K562 (cell line): Measurements from ENCODE around the gene SPATA21. TPM values are rescaled to one million over a fixed set of nuclear protein-coding genes. Genes with fewer than 3 reads are reported as not detected.

ENCODE experiments used
- CEBPG ChIP-seq, 3 experiments: fragments of 200-800 bp in 1 of 3; sonication (Bioruptor generic) in 1 of 3; sonication (generic) in 1 of 3; formaldehyde crosslinking in 1 of 3; IDR thresholded peaks in 2 of 3; conservative IDR thresholded peaks in 1 of 3; 2 replicates each; pipeline versions ENCODE4 v1.6.1 to v1.8.0; 2016 to 2022; ENCODE audit warnings: missing compliant biosample characterization in 2 of 3, missing genetic modification characterization in 2 of 3, mild to moderate bottlenecking in 1 of 3, missing genetic modification reagents in 1 of 3
- ELF2 ChIP-seq: fragments of 250-450 bp; sonication (Bioruptor Pico); IDR thresholded peaks from 2 replicates; pipeline ENCODE4 v1.5.0; 2021; ENCODE audit warnings: mild to moderate bottlenecking
- IFI16 ChIP-seq: fragments of 250-450 bp; sonication (Bioruptor Pico); IDR thresholded peaks from 2 replicates; pipeline ENCODE4 v2.1.2; 2022; ENCODE audit warnings: mild to moderate bottlenecking, inconsistent platforms
- L3MBTL2 ChIP-seq: fragments of 450-650 bp; IDR thresholded peaks from 2 replicates; pipeline ENCODE4 v1.6.1; 2016; ENCODE audit warnings: mild to moderate bottlenecking, moderate library complexity
- MAFF ChIP-seq: IDR thresholded peaks from 2 replicates; pipeline ENCODE4 v1.6.1; 2012; ENCODE audit warnings: low read length, improper control_type of control experiment
- MBD2 ChIP-seq: sonication (generic); IDR thresholded peaks from 2 replicates; pipeline ENCODE4 v1.6.1; 2016; ENCODE audit warnings: low read depth, borderline replicate concordance
- NELFE ChIP-seq: IDR thresholded peaks from 2 replicates; pipeline ENCODE4 v1.6.1; 2011; ENCODE audit warnings: mild to moderate bottlenecking; ENCODE audit not compliant: insufficient read depth, insufficient read length
- NR0B1 ChIP-seq: fragments of 450-650 bp; IDR thresholded peaks from one replicate; pipeline ENCODE4 v1.6.1; 2018; ENCODE audit warnings: mild to moderate bottlenecking, moderate library complexity; ENCODE audit not compliant: partially characterized antibody
- NR2C1 ChIP-seq, 2 experiments: fragments of 450-650 bp; IDR thresholded peaks; 2 replicates each; pipeline ENCODE4 v1.6.1; 2017; ENCODE audit warnings: mild to moderate bottlenecking in 2 of 2, antibody characterized with exemption in 1 of 2, inconsistent platforms in 1 of 2, missing compliant biosample characterization in 1 of 2, missing genetic modification characterization in 1 of 2
- PHF20 ChIP-seq: fragments of 450-650 bp; IDR thresholded peaks from 2 replicates; pipeline ENCODE4 v1.6.1; 2018; ENCODE audit not compliant: partially characterized antibody
- RB1 ChIP-seq: fragments of 450-650 bp; IDR thresholded peaks from 2 replicates; pipeline ENCODE4 v1.6.1; 2017; ENCODE audit warnings: low read depth, mild to moderate bottlenecking
- SAFB ChIP-seq: fragments of 200-400 bp; formaldehyde crosslinking; IDR thresholded peaks from 2 replicates; pipeline ENCODE4 v1.6.1; 2017; ENCODE audit warnings: low read depth, low read length, borderline replicate concordance
- STAG1 ChIP-seq: sonication (generic); formaldehyde crosslinking; IDR thresholded peaks from 2 replicates; pipeline ENCODE4 v1.5.0; 2020; ENCODE audit warnings: missing genetic modification reagents, borderline replicate concordance
- TAF15 ChIP-seq: fragments of 200-400 bp; formaldehyde crosslinking; IDR thresholded peaks from 2 replicates; pipeline ENCODE4 v1.6.1; 2017; ENCODE audit warnings: mild to moderate bottlenecking, low read depth, low read length, moderate library complexity
- TEAD4 ChIP-seq, 2 experiments: sonication (generic) in 1 of 2; formaldehyde crosslinking in 1 of 2; IDR thresholded peaks; 2 replicates each; pipeline versions ENCODE4 v1.6.1 to v1.8.0; 2012 to 2022; ENCODE audit warnings: borderline replicate concordance in 1 of 2, inconsistent platforms in 1 of 2, low read length in 1 of 2, mild to moderate bottlenecking in 1 of 2, missing genetic modification reagents in 1 of 2
- TRIM28 ChIP-seq: fragments of 450-650 bp; IDR thresholded peaks from 2 replicates; pipeline ENCODE4 v1.6.1; 2017
- ZBTB1 ChIP-seq: sonication (generic); formaldehyde crosslinking; IDR thresholded peaks from 2 replicates; pipeline ENCODE4 v1.8.1; 2023; ENCODE audit warnings: missing genetic modification reagents, low read depth, mild to moderate bottlenecking, borderline replicate concordance
- ZNF551 ChIP-seq: fragments of 250-450 bp; sonication (Bioruptor Pico); IDR thresholded peaks from 2 replicates; pipeline ENCODE4 v1.5.0; 2021; ENCODE audit warnings: mild to moderate bottlenecking, moderate library complexity
- ZNF583 ChIP-seq: fragments of 250-450 bp; sonication (Bioruptor Pico); IDR thresholded peaks from 2 replicates; pipeline ENCODE4 v1.4.0; 2020
- ZNF655 ChIP-seq: fragments of 250-450 bp; sonication (Bioruptor Pico); IDR thresholded peaks from 2 replicates; pipeline ENCODE4 v1.5.0; 2021
- polyA plus RNA-seq, 8 experiments: library from polyadenylated mRNA; depleted of rRNA in 4 of 8; stranded (reverse) in 5 of 8; unstranded in 3 of 8; fragments of >200 nt; fragmentation: Nextera tagmentation in 2 of 8; fragmentation: Illumina TruSeq in 1 of 8; extraction: Ambion mirVana in 2 of 8; extraction: Trizol in 1 of 8; gene quantifications; 2 replicates each; pipeline versions ENCODE4 v1.2.1 to v1.2.3, GENCODE V29; 2011 to 2014; ENCODE audit warnings: inconsistent platforms in 1 of 8, missing spikeins in 1 of 8
- total RNA-seq, 7 experiments: library from RNA; depleted of rRNA in 6 of 7; stranded (reverse); fragments of >200 nt in 6 of 7; fragmentation: Illumina TruSeq in 2 of 7; extraction: Trizol in 2 of 7; gene quantifications; 2 replicates each; pipeline versions ENCODE4 v1.2.1 to v1.2.3, GENCODE V29; 2011 to 2021; ENCODE audit warnings: low replicate concordance in 1 of 7

The SPATA21 gene
- total and polyA plus RNA-seq, 9 of the 15 experiments (the other 6 are each of a cell fraction or from before 2014, with no cell fraction given), result 0.10 to 0.36 (median 0.13) TPM; not detected in 3

- no peak for TF ChIP-seq NR0B1
- TF ChIP-seq TRIM28, result 0 out of 2 replicates have a peak, but pooled peaks have one; percentile 15
- TF ChIP-seq L3MBTL2, result peak; percentile 98
- TF ChIP-seq STAG1 (CRISPR knock-in tag), result no peak
- TF ChIP-seq IFI16 (CRISPR knock-in tag), result no peak
- TF ChIP-seq TAF15, result no peak
- TF ChIP-seq CEBPG (CRISPR knock-in tag; IDR thresholded peaks at IDR 0.05), result peak; percentile 31
- peak in 1 of 2 experiments; percentile 51; a peak in 2 of 4 replicates for TF ChIP-seq CEBPG (tag; conservative IDR thresholded peaks at IDR 0.05 in 1 of 2, IDR thresholded peaks at IDR 0.05 in 1 of 2)
- no peak for TF ChIP-seq NR2C1 (IDR thresholded peaks at IDR 0.05)
- TF ChIP-seq NR2C1 (tag; IDR thresholded peaks at IDR 0.05), result no peak
- TF ChIP-seq MBD2, result peak; percentile 62; the same call in 1 of the 2 replicates
- peak; percentile 76 for TF ChIP-seq ZBTB1 (CRISPR knock-in tag)
- no peak for TF ChIP-seq ZNF655 (CRISPR knock-in tag)
- TF ChIP-seq MAFF, result no peak
- TF ChIP-seq PHF20, result peak; percentile 71
- no peak; the same call in 1 of the 2 replicates for TF ChIP-seq ELF2 (CRISPR knock-in tag)
- peak; percentile 51 for TF ChIP-seq ZNF583 (CRISPR knock-in tag)
- TF ChIP-seq ZNF551, result no peak
- no peak for TF ChIP-seq NELFE
- TF ChIP-seq SAFB, result peak; percentile 72
- TF ChIP-seq RB1, result peak; percentile 98
- peak; percentile 74 for TF ChIP-seq TEAD4 (IDR thresholded peaks at IDR 0.05; ENCODE audit: low read length)
- TF ChIP-seq TEAD4 (CRISPR knock-in tag; IDR thresholded peaks at IDR 0.05; ENCODE audit: borderline replicate concordance), result peak; percentile 89; the same call in 1 of the 2 replicates
Observed at GRCh38 chr1:16351994-16352841, 85.0 kb downstream of the SPATA21 start, which contains the start of gene FBXO42 (continued).
